HL-60/S4 (cell line): ENCODE results near the gene CCDC127.
"Not testable (repeated sequence)": the region's sequence is repeated elsewhere in the genome, so short reads cannot be mapped to it uniquely, and the experiment has no call there.

Experiments
- in situ Hi-C: fragments of 300-500 bp; cut with MboI; formaldehyde crosslinking; loops from 2 replicates; pipeline ENCODE4 v1.14.3; 2022; ENCODE audit warnings: low sequenced_read_pairs

CCDC127 gene

DNA sequence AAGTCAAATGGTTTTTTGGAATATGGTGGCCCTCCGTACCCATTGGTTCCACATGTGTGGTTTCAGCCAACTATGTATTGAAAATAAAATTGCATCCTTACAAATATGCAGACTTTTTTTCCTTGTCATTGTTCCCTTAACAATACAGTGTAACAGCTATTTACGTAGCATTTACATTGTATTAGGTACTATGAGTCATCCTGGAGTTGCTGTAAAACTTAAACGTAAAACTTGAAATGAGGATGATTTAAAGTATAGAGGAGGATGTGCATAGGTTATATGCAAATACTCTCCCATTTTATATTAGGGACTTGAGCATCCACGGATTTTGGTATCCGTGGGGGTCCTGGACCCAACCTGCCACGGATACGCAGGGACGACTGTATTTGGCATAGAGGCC is 16.5 kb upstream of the CCDC127 start:
- in situ Hi-C loops = no loop called here

DNA sequence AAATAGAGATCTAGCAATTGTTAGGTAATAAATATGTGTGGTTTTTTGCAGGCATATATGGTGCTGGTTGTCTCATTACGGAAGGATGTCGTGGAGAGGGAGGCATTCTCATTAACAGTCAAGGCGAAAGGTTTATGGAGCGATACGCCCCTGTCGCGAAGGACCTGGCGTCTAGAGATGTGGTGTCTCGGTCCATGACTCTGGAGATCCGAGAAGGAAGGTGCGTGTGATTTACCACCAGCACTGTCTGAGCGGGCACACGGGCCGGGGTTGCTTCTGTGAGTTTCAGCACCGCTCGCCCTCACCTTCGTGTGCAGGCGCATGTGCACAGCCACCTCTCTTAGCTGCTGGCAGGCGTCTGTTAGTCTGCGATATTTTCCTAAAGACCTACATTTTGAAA is 15.5 kb upstream of the CCDC127 start:
- in situ Hi-C loops = not testable (repeated sequence)

DNA sequence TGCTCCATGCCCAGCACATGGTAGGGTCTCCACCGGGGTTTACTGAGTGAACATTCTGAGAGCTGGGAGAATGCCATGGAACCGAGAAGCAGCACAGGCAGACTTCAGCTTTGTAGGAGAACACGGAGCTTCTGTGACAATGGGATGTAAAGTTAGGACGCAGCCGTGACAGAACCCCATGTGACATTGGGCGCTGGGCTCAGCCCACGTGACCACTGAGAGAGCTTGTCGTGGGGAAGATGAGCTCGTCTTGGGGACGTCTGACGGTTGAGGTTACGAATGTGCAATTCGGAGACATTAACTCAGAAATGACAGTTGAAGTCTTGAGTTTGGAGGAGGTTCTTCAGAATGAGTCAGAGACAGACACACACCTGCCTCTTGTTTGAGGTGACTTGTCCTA is 13.7 kb upstream of the CCDC127 start:
- in situ Hi-C loops = no loop called here

DNA sequence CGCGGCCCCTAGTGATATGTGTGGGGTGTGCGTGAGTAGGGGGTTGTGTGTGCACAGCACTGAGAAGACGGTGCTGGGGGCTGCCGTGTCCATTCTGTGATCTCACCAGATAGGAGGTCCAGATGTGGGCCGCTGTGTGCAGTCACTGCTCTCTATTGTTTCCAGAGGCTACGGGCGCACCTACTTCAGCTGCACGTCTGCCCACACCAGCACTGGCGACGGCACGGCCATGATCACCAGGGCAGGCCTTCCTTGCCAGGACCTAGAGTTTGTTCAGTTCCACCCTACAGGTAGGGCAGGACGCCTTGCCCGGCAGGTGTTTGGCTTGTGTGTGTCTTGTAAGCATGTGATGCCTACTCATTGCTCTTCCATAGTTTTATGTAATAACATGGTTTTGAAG is 12.8 kb upstream of the CCDC127 start:
- in situ Hi-C loops = no loop called here

DNA sequence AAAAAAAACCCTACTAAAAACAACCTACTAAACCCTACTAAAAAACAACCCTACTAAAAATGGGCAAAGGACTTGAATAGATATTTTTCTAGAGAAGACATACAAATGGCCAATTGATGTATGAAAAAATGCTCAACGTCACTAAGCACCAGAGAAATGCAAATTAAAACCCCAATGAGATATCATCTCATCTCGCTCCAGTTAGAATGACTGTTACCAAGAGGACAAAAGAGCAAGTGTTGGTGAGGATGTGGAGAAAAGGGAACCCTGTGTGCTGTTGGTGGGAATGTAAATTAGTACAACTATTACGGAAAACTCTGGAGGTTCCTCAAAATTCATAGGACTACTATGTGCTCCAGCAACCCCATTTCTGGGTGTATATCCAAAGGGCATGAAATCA is 10.9 kb upstream of the CCDC127 start:
- in situ Hi-C loops = no loop called here

DNA sequence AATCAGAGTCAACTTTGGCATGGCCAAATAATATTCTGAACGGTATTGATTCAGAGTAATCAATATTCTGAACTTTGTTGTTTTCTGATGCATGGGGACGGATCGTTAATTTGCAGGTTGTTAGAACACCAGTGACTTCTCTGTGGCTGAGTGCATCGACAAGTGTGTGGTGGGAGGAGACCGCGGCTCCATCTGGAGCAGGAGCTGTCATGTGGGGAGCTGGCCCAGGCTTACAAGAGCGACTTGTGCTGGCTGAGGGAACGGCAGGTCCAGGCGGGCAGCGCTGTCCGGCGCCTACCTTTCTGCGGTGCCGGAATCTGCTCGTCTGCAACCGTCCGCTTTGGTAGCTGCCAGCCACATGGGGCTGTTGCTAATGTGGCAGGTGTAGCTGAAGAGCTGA is 9.4 kb upstream of the CCDC127 start:
- in situ Hi-C loops = not testable (repeated sequence)

DNA sequence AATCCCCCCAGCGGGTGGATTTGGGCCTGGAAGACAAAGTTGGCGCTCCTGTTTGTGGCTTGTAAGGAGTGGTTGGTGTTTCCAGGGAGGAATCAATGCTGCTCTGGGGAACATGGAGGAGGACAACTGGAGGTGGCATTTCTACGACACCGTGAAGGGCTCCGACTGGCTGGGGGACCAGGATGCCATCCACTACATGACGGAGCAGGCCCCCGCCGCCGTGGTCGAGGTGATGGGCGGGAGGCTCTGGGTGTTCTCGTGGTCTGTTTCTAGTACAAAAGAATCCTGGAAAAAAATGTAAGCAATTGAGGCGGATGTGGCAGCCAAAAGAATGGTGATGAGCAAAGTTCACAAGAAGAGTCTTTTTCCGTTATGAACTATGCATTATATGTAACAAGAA is 7.4 kb upstream of the CCDC127 start:
- in situ Hi-C loops = no loop called here

DNA sequence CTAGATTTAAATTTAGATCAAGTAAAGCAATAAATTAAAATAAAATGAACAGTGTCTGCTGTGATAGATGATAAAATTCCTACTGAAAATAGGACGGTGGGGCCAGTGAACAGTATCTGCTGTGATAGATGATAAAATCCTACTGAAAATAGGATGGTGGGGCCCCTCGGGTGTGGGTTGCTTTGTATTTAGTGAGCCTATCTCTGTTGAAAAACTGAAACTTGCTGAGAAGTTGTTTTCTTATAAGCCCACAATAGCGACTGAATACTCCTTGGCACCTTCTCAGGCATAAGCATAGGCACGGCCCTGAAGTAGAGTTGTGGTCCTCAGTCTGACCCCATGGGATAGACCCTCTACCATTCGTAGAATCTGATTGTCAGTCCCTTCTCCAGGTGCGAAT is 5.8 kb upstream of the CCDC127 start:
- in situ Hi-C loops = no loop called here

DNA sequence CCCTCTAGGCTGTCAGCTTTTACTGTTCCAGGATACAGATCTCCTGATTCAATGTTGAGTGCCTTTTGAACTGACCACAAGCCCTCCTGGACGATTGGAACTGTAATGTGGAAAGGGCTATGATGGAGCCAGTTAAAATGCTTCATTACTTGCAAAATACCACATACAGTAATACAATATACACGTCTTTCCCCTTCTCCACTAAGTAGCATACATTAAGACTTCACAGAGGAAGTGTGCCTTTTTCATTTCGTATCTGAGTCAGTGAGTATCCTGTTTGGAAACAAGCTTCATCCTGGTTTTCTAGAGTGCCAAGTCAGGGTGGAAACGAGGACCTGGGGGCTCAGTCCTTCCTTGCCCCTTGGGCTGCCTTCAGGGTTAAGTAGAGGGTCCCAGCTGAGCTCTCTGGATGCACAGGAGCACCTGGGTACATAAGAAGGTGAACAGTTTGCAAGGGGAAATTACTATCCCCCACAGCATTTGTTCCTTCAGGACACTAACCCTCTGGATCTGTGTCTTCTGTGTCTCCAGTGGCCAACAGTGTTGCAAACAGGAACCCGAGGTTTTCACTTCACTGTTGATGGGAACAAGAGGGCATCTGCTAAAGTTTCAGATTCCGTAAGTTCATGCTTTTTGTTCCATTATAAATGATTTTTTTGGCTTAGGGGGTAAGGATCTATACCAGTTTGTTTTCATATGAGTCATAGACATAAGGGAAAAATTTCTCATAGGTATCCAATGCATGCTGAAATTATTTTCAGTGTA is 5.2 kb upstream of the CCDC127 start:
- in situ Hi-C loops = not testable (repeated sequence)

DNA sequence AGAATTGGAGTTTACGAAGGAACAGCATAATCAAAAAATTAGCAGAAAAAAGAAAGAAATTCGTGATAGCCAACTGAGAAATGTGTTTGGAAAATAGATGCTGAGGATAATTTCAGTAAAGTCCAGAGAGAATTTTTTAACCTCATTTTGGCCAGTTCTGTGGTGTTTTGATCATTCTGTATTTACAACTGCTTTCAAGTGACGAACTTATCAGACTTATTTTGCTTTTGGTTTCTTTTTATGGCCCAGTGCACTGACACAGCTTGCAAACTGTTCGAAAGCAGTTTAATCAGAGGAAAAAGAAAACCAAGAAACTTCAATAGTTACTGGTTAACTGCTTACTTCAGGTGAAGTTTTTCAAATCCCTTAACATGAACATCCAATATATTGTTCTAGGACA is 2.0 kb upstream of the CCDC127 start:
- in situ Hi-C loops = no loop called here

DNA sequence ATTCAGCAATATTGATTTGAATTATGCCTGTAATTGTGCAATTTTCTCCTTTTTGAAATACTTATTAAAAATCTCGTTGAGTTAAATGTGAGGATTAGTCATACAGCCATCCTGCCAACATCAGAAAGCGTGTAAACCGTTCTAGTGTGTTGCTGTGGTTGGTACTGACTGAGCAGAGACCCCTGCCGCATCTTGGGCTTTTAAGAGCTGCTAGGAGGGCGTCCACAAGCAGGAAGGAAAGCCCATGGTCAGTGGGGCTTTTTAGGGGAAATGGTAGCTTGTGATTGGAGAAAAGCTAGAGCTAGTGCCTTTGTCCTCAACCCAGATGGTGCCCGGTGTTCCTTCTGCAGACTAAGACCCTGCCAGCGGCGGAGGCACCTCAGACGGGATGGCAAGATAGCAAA is 1.5 kb upstream of the CCDC127 start:
- in situ Hi-C loops = no loop called here

DNA sequence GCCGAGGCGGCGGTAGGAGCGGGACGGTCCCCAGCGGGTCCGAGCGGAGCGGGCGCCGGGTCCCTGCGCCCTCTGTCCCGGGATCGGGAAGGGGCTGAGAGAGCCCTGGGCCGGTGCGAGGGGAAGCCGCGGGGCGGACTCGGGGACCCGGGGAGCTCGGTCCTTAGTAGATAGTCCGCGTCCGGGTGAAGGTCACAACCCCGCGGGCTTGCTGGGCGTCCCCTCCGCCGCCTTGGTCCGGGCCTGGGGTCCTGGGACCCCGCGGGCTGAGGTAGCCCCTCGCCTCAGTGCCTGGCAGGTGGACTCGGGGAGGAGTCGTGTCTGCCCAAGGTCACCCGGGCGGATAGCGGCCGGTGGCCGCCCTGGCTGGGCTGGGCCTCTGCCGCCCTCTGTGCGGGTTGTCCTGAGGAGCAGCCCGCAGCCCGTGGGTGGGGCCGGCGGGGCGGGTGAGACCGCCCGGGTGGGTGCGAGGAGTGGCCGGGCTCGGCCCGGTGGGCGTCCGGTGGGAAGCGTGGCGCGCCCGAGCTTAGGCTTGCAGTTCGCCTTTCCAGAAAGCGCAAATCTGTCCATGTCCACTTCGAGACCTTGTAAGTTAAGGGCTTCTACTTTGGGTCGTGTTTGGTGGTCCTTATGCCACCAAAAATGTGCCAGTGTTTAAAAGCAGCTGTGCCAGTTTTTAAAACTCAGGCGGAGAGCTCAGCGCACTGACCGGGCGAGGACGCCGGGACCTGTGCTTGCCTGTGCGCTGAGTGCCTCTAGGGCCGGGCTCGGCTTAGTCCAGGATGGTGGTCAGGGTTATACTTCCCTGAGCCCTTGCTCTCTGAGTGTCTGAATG is 721 bp upstream of the CCDC127 start:
- in situ Hi-C loops = no loop called here

DNA sequence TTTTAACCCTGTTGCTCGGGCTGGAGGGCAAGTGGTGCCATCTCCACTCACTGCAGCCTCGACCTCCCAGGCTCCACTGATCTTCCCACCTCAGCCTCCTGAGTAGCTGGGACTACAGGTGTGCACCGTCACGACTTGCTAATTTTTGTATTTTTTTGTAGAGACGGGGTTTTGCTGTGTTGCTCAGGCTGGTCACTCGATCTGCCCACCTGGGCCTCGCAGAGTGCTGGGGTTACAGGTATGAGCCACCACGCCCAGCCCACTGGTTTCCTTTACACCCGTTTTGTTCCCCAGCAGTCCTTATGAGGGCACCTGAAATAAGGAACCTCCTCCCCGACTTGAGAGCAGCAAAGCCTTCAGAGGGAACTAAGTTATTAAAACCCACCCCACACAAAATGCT is 1.9 kb downstream of the CCDC127 start:
- in situ Hi-C loops = not testable (repeated sequence)

DNA sequence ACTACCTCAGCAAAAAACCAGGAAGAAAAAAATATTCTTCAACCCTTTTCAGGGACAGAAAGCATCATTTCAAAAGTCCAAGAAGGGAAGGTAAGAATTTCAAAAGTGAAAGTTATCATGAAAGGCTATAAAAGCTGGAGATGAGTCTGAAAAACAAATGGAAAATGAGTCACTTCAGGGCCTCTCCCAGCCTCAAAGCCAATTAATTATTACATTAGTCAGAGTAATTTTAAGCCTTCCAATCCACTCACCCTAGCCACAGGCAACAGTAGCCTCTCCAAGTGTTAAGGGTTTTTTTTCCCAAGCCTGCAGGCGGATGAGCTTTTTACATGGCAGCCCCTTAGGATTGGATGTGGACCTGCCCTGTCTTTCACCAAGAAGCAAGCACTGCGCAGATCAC is 2.7 kb downstream of the CCDC127 start:
- in situ Hi-C loops = not testable (repeated sequence)

DNA sequence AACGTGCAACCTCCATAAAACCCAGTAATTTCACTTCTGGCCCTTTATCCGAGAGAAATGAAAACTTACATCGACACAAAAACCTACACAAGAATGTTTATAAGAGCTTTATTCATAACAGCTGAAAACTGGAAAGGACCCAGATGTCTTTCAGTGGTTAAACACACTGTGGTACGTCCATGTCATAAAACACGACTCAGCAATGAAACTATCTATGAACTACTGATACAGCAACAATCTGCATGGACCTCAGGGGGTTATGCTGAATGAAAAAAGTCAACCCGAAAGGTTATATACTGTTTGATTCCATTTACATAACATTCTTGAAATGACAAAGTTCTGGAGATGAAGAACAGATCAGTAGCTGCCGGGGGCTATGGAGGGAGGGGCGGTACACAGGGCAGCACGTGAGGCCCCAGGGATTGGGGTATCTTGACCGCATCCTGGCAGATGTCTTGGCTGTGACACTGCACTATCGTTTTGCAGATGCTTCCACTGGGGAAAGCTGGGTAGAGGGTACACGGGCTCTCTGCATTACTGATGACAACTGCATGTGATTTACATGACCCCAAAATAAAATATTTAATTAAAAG is 4.1 kb downstream of the CCDC127 start:
- in situ Hi-C loops = no loop called here

DNA sequence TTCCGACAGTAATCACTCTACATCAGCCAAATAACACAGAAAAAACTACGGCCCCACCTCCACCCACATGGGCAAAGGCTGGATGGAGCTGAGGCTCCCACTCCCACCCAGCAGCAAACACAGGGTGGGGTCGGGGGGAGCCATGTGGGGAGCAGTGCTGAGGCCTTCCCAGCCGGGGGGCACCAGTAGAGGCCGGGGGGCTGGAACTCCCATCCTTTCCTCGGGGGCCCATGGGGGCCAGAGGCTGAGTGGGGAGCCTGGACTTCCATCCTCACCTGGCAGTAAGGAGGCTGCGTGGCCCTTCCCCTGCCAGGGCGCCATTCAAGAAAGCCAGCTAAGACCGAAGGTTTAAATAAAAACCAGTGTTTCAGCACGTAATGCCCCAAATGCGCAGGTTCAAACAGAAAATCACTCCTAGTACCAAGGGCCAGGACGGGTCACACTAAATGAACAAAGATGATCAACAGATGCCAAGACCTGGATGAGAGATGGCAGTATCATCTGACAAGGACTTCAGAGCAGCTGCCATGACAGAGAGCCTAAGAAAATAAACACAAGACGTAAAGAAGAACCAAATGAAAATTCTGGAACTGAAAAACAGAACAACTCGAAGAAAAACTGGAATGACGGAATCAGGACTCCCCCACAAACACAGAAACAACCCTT is 9.4 kb downstream of the CCDC127 start:
- in situ Hi-C loops = no loop called here

DNA sequence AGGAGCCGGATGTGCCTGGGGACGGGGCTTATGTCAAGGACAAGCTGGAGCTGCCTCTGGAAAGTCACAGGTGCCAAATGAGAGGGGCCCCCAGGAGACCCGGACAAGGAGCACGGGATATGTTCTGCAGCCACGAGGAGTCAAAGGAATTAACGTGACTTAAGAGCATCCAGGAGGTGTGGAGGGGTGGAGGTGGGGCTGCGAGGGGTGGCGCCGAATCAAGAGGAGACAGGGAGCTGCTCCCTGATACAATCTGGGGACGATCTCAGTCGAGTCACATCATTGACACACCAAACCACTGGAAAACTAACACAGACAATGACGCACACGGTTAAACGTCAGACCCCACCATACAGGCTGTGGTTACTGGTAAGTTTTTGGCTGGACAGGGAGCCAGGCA is 10.4 kb downstream of the CCDC127 start:
- in situ Hi-C loops = no loop called here

DNA sequence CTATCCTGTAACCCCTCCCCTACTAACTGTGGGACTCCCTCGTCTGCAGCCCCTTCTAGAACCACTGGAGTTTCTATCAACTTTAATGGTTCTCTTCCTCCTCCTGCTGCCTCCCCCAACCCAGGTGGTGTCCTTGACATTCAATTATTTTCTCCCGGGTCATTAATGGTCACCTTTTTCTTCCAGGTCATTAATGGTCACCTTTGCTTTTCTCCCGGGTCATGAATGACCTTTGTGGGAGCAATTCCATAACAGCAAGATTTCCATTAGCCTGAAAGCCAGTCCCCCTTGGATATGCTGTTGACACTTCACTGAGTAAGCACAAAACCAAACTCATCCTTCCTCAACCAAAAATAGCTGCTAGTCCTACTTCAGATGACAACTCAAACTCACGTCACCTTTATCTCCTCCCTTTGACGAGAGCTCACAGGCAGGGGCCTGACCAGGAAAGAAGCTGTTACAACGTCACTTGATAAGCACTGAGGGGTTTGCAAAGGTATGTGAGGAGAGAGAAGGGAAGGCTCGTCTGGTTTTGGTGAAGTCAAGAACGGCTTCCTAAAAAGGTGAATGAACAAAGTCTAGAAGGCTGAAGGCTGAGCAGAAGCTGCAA is 10.9 kb downstream of the CCDC127 start:
- in situ Hi-C loops = no loop called here

DNA sequence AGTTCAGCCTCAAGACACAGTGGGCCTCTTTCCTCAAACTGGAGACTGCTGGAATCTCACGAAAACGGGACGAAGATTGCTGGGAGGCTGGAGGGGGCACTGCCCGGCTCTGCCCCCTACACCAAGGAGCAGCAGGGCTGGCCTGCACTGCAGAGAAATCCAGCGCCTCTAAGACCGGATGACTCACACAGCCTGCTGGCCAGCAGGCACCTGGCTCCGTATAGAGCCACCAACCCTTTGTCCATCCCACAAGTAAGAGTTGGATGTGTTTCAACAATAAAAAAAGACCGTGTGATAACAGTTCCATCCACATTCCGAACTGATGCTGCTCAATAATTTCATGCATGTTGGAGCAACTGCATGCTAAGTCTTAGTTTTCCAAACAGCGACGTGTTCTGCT is 11.5 kb downstream of the CCDC127 start:
- in situ Hi-C loops = no loop called here

DNA sequence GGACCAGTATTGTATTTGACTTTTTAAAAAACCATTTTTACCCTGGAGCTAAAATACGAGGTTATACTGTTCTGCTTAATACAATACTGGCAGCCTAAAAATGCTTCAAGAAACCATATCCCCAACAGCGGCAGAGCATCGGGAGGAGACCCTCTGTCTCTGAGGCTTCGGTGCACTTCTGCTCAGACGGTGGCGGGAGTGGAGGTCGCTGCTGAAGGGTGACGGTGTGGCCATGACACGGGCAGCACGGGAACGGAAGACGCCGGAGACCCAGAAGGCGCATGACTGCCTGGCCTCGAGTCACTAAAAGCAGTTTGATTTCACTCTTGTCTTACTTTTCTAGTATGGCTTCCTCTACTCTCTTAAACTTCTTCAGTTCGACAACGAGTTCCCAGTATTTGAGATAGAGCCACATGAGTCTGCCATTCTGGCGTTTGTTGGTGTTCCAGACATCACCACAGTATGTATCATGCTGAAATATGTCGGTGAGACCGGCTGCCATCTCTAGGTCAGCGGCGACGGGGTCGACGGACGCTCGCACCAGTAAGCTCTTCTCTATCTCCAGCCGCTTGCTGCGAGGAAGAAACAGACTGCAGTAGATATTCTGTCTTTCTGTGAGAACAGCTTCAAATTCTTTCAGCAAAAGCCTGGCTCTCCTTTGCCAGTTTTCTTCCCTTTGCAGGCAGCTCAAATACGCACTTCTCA is 12.8 kb downstream of the CCDC127 start:
- in situ Hi-C loops = no loop called here
